Esophagus muscularis mucosa (tissue), 3 donors: ENCODE results near the gene PRPH2.

ENCODE experiments used
- CTCF ChIP-seq, 3 experiments: fragments of 200-600 bp in 2 of 3; fragments of 450-650 bp in 1 of 3; sonication (generic) in 2 of 3; IDR thresholded peaks; one replicate each; pipeline ENCODE4 v1.5.1; 2017 to 2019; ENCODE audit warnings: antibody characterized with exemption in 3 of 3, mild to moderate bottlenecking in 2 of 3, moderate library complexity in 1 of 3
- POLR2A ChIP-seq: fragments of 450-650 bp; IDR thresholded peaks from one replicate; pipeline ENCODE4 v1.6.1; 2017; ENCODE audit warnings: antibody characterized with exemption, moderate library complexity, mild to moderate bottlenecking, low read depth

DNA sequence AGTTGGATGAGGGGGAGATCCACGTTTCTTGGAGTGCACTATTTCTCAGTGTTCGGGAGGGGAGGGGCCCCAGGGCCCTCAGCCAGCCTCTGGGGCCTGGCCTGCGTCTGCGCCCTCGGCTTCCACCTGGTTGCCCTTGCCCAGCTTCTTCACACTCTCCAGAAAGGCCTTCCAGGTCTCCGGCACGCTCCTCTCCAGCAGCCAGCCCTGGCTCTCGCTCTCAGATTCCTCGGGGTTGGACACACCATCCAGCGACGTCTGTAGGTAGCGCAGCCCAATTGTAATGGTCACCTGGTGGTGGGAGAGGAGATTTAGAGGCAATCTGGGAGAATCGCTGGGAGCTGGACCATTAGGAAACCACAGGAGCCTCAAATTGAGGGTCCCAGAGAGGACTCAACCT, 24.2 kb downstream of the PRPH2 start:
- TF ChIP-seq CTCF (IDR thresholded peaks at IDR 0.05) (no peak), POLR2A (no peak)
